ENCODE measurements around the gene ZNF71. TPM values are rescaled to one million over a fixed set of nuclear protein-coding genes. Genes with fewer than 3 reads are reported as not detected.

Gene ZNF71
- total RNA-seq, 1 experiment from 2014 or later = 22.4 TPM

Other genes with a start within 250 kb of the ZNF71 start
- gene ZNF582, start 201.8 kb upstream of the ZNF71 start, total RNA-seq (2014; rRNA removed; shearing (Covaris generic)) = 0.31 and 1.5 TPM in 2 replicates
- gene ZNF583, start 191.0 kb upstream of the ZNF71 start, total RNA-seq (2014; rRNA removed; shearing (Covaris generic)) = 11.5 and 14.0 TPM in 2 replicates
- 4.4 and 5.5 TPM in 2 replicates for gene ZNF667, start 118.0 kb upstream of the ZNF71 start, total RNA-seq (2014; rRNA removed; shearing (Covaris generic))
- gene ZNF471, start 87.4 kb upstream of the ZNF71 start, total RNA-seq (2014; rRNA removed; shearing (Covaris generic)) = 2.8 TPM in 2 replicates
- gene ZFP28, start 56.4 kb upstream of the ZNF71 start, total RNA-seq (2014; rRNA removed; shearing (Covaris generic)) = 9.9 and 13.5 TPM in 2 replicates
- 0.67 and 0.98 TPM in 2 replicates for gene ZNF470, start 27.8 kb upstream of the ZNF71 start, total RNA-seq (2014; rRNA removed; shearing (Covaris generic))
- gene SMIM17, start 47.9 kb downstream of the ZNF71 start, total RNA-seq (2014; rRNA removed; shearing (Covaris generic)) = 1.4 and 2.0 TPM in 2 replicates
- gene ZNF835, start 76.5 kb downstream of the ZNF71 start, total RNA-seq (2014; rRNA removed; shearing (Covaris generic)) = not detected in 2 replicates
- gene PEG3, start 245.4 kb downstream of the ZNF71 start, total RNA-seq (2014; rRNA removed; shearing (Covaris generic)) = not detected in 2 replicates
- not detected in 2 replicates for gene ZIM2, start 245.4 kb downstream of the ZNF71 start, total RNA-seq (2014; rRNA removed; shearing (Covaris generic))

All from A172 (cell line).